K562 (cell line): ENCODE results near the gene EMILIN3. TPM values are rescaled to one million over a fixed set of nuclear protein-coding genes. Genes with fewer than 3 reads are reported as not detected.

Experiments
- ATAC-seq: fragments of 200-7000 bp; cut with Tn5 transposase; 3 replicates; pipeline ENCODE4 v1.9.1; 2020; ENCODE audit warnings: moderate library complexity
- BruUV-seq: library from RNA; stranded (reverse); fragments of 400-500 nt; replicated peaks from 2 replicates; lab custom pipeline; 2021; lab: Mats Ljungman, UMichigan
- CTCF ChIA-PET: fragments of 300-600 bp; formaldehyde crosslinking; extraction: SDS; loops from one replicate; lab custom pipeline; 2021; ENCODE audit warnings: low intra/inter-chr PET ratio; lab: Yijun Ruan, JAX
- POLR2A ChIA-PET: fragments of 300-600, 350-650 bp; sonication (Branson Sonifier 250); formaldehyde crosslinking; extraction: SDS; loops from one replicate; lab custom pipeline; 2021; ENCODE audit warnings: antibody characterized with exemption, inconsistent platforms; lab: Yijun Ruan, JAX
- DNase-seq, 4 experiments: peaks; one replicate each; pipeline versions ENCODE4 v3.0.0 to v3.0.0-alpha.2; 2011 to 2018; ENCODE audit warnings: low spot score in 3 of 4, mixed read lengths in 3 of 4; ENCODE audit errors: extremely low read depth in 1 of 4
- FAIRE-seq: peaks from 2 replicates; lab custom pipeline; 2011; peaks lifted over from hg19 to GRCh38; lab: Jason Lieb, UNC
- H2AFZ ChIP-seq: 2 replicates; pipeline ENCODE4 v1.6.0; 2011; ENCODE audit warnings: low read depth, low read length, control low read depth, inconsistent platforms
- H3K27ac ChIP-seq: fragments of 200-600 bp; 3 replicates; pipeline ENCODE4 v1.8.0; 2011; ENCODE audit warnings: low read depth, mild to moderate bottlenecking, control low read depth, inconsistent platforms, low read length, moderate library complexity, mixed read lengths; ENCODE audit errors: extremely low read depth
- H3K27me3 ChIP-seq, 2 experiments: fragments of 300-600 bp in 1 of 2; 2 replicates in 1 of 2; 3 replicates in 1 of 2; pipeline versions ENCODE4 v1.6.0 to v1.8.0; 2011; ENCODE audit warnings: inconsistent platforms in 2 of 2, low read length in 2 of 2, mild to moderate bottlenecking in 1 of 2, mixed read lengths in 1 of 2, moderate library complexity in 1 of 2; ENCODE audit not compliant: control insufficient read depth in 2 of 2, insufficient read depth in 2 of 2
- H3K36me3 ChIP-seq: fragments of 300-600 bp; 3 replicates; pipeline ENCODE4 v1.8.0; 2011; ENCODE audit warnings: mild to moderate bottlenecking, low read length, inconsistent platforms; ENCODE audit not compliant: control insufficient read depth, insufficient read depth
- H3K4me1 ChIP-seq, 2 experiments: fragments of 200-600 bp in 1 of 2; replicated peaks in 1 of 2; 2 replicates in 1 of 2; 3 replicates in 1 of 2; pipeline versions ENCODE4 v1.5.1 to v1.8.0; 2011; ENCODE audit warnings: inconsistent platforms in 2 of 2, low read length in 2 of 2, mild to moderate bottlenecking in 1 of 2, mixed read lengths in 1 of 2, moderate library complexity in 1 of 2; ENCODE audit not compliant: control insufficient read depth in 2 of 2, insufficient read depth in 2 of 2
- H3K4me2 ChIP-seq: 2 replicates; pipeline ENCODE4 v1.6.1; 2011; ENCODE audit warnings: low read length, control low read depth, inconsistent platforms, mixed read lengths; ENCODE audit not compliant: insufficient read depth
- H3K4me3 ChIP-seq: fragments of 200-600 bp; sonication (generic), shearing (Covaris generic); 2 replicates; pipeline ENCODE4 v1.5.1; 2016; ENCODE audit warnings: control low read depth, inconsistent platforms
- H3K79me2 ChIP-seq: fragments of 200-600 bp; 3 replicates; pipeline ENCODE4 v1.8.0; 2011; ENCODE audit warnings: low read length, inconsistent platforms; ENCODE audit not compliant: control insufficient read depth, insufficient read depth
- H3K9ac ChIP-seq, 2 experiments: 2 replicates each; pipeline versions ENCODE4 v1.6.0 to v1.6.1; 2011; ENCODE audit warnings: low read depth in 2 of 2, low read length in 2 of 2, control low read depth in 1 of 2, inconsistent platforms in 1 of 2, mild to moderate bottlenecking in 1 of 2, mixed read lengths in 1 of 2; ENCODE audit not compliant: insufficient read depth in 1 of 2
- H3K9me1 ChIP-seq: one replicate; pipeline ENCODE4 v1.6.0; 2011; ENCODE audit warnings: inconsistent platforms, mild to moderate bottlenecking, low read length, moderate library complexity; ENCODE audit not compliant: control insufficient read depth, insufficient read depth
- H3K9me3 ChIP-seq: replicated peaks from 2 replicates; pipeline ENCODE4 v1.5.1; 2011; ENCODE audit warnings: low read depth, low read length, inconsistent platforms; ENCODE audit not compliant: control insufficient read depth, insufficient read depth
- H4K20me1 ChIP-seq: replicated peaks from 2 replicates; pipeline ENCODE4 v1.6.1; 2011; ENCODE audit warnings: low read length, inconsistent platforms, mixed read lengths; ENCODE audit not compliant: control insufficient read depth, insufficient read depth
- PCBP2 ChIP-seq: fragments of 200-400 bp; formaldehyde crosslinking; IDR thresholded peaks from 2 replicates; pipeline ENCODE4 v1.6.1; 2018; ENCODE audit warnings: low read length, low read depth, mild to moderate bottlenecking, moderate library complexity; ENCODE audit not compliant: poor library complexity, severe bottlenecking
- ZBED1 ChIP-seq: IDR thresholded peaks from 2 replicates; pipeline ENCODE4 v1.6.1; 2014
- ZSCAN32 ChIP-seq: fragments of 450-650 bp; formaldehyde crosslinking; IDR thresholded peaks from 2 replicates; pipeline ENCODE4 v1.4.0; 2020; ENCODE audit warnings: mild to moderate bottlenecking, moderate library complexity
- WGBS: fragments of 100-300 bp; shearing (Covaris generic); methylation state at CpG from one replicate; pipeline ENCODE4 v1.1.6; 2016; ENCODE audit warnings: low coverage, mixed read lengths; ENCODE audit not compliant: insufficient coverage; ENCODE audit errors: missing lambda C conversion rate; 5-methylcytosine and 5-hydroxymethylcytosine counted together
- in situ Hi-C: fragments of 300-500 bp; cut with MboI; formaldehyde crosslinking; loops from 4 replicates; pipeline ENCODE4 v1.15.0; 2018; ENCODE audit warnings: inconsistent platforms, mixed read lengths
- intact Hi-C: fragments of 100-400 bp; cut with micrococcal nuclease; formaldehyde crosslinking; loops from 2 replicates; pipeline ENCODE4 v1.14.2; 2022
- polyA plus RNA-seq, 8 experiments: library from polyadenylated mRNA; depleted of rRNA in 4 of 8; stranded (reverse) in 5 of 8; unstranded in 3 of 8; fragments of >200 nt; fragmentation: Nextera tagmentation in 2 of 8; fragmentation: Illumina TruSeq in 1 of 8; extraction: Ambion mirVana in 2 of 8; extraction: Trizol in 1 of 8; gene quantifications; 2 replicates each; pipeline versions ENCODE4 v1.2.1 to v1.2.3, GENCODE V29; 2011 to 2014; ENCODE audit warnings: inconsistent platforms in 1 of 8, missing spikeins in 1 of 8
- total RNA-seq, 7 experiments: library from RNA; depleted of rRNA in 6 of 7; stranded (reverse); fragments of >200 nt in 6 of 7; fragmentation: Illumina TruSeq in 2 of 7; extraction: Trizol in 2 of 7; gene quantifications; 2 replicates each; pipeline versions ENCODE4 v1.2.1 to v1.2.3, GENCODE V29; 2011 to 2021; ENCODE audit warnings: low replicate concordance in 1 of 7

The EMILIN3 gene
- total and polyA plus RNA-seq, 9 of the 15 experiments (the other 6 are each of a cell fraction or from before 2014, with no cell fraction given): 0.01 to 0.07 TPM; not detected in 7

DNA sequence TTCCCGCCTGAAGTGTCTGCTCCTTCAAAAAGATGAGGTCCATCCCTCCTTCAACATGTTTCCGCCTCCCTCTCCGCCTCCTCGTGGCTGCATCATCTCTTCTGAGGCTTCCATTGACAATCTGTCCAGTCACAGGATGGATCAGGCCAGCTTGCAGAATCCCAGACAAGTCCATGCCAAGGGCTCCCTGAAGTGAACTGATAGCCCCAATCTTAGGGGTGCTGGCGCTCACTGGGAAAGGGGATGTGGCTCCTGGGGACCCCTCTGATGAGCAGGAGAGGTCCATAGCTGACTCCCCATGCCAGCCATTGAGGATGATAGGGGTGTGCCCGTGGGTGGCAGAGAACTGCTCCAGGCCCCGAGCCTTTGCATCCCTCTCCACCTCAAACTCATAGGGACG lies 48.6 kb upstream of the EMILIN3 start:
- Histone ChIP-seq H3K4me3 (no peak overlapping the region), H3K27ac (no peak overlapping the region), H3K27me3 (no peaks in the 10 kb centered on the region), H3K79me2 (no peaks in the 10 kb centered on the region), H3K9ac (no peak overlapping the region), H3K4me2 (no peak overlapping the region), H2AFZ (no peak overlapping the region), H3K9me1 (no peaks in the 10 kb centered on the region), H3K4me1 (no peaks in the 10 kb centered on the region; a peak in 1 of 5 replicates), H3K36me3 (peaks cover 84% of the 10 kb centered on the region; the same call in 2 of the 3 replicates), H4K20me1 (no peaks in the 10 kb centered on the region), H3K9me3 (no peaks in the 10 kb centered on the region)
- 85% methylated on average over 8 of the region's 8 CpGs for WGBS
- ATAC-seq (no peak), DNase-seq (no peak), FAIRE-seq (no peak)
- intact Hi-C loops (loop anchor here (5.0 kb wide), 1 partner anchor 168 kb away; no protein-coding TSS in a partner anchor), in situ Hi-C loops (no loop called here)
- BruUV-seq: no TSS peak
- POLR2A ChIA-PET: interaction anchor here (0.8 to 1.4 kb wide), 2 partner anchors 10 to 34 kb away, joined by 3 to 4 read pairs; no protein-coding TSS in a partner anchor
- CTCF ChIA-PET: no interaction called here
- TF ChIP-seq PCBP2: no peak
- no peak for TF ChIP-seq ZBED1

GRCh38 chr20:41413169-41413568 lies 46.6 kb upstream of the EMILIN3 start:
- H4K20me1 ChIP-seq: no peaks in the 10 kb centered on the region; the same call in 1 of the 2 replicates
- ATAC-seq (no peak), DNase-seq (no peak), FAIRE-seq (no peak)
- intact Hi-C loops (no loop called here), in situ Hi-C loops (no loop called here)
- H3K4me1 ChIP-seq: no peaks in the 10 kb centered on the region; a peak in 1 of 5 replicates
- no peaks in the 10 kb centered on the region for H3K9me3 ChIP-seq
- H2AFZ ChIP-seq: no peak overlapping the region
- TF ChIP-seq ZSCAN32 (CRISPR knock-in tag): no peak
- H3K9me1 ChIP-seq: no peaks in the 10 kb centered on the region
- peaks cover 89% of the 10 kb centered on the region; the same call in 2 of the 3 replicates for H3K36me3 ChIP-seq
- CTCF ChIA-PET: no interaction called here
- no peaks in the 10 kb centered on the region for H3K27me3 ChIP-seq
- no TSS peak for BruUV-seq
- POLR2A ChIA-PET: no interaction called here
- no peak overlapping the region for H3K4me2 ChIP-seq
- H3K27ac ChIP-seq: no peak overlapping the region
- peak overlapping the region in 1 of 2 experiments; percentile 19; a peak in 1 of 4 replicates for H3K9ac ChIP-seq
- H3K79me2 ChIP-seq: no peaks in the 10 kb centered on the region
- no peak overlapping the region for H3K4me3 ChIP-seq
- 77% methylated on average over 5 of the region's 5 CpGs for WGBS
